Prostate gland (tissue), 2 donors: Measurements from ENCODE around the gene SHISA5.

Experiments
- CTCF ChIP-seq, 4 experiments: fragments of 200-600 bp in 2 of 4; fragments of 450-650 bp in 2 of 4; sonication (generic) in 2 of 4; IDR thresholded peaks; 1 replicate in 3 of 4; 2 replicates in 1 of 4; pipeline ENCODE4 v1.5.1; 2016 to 2019; ENCODE audit warnings: antibody characterized with exemption in 4 of 4, mild to moderate bottlenecking in 2 of 4, moderate library complexity in 2 of 4
- POLR2A ChIP-seq: fragments of 450-650 bp; IDR thresholded peaks from one replicate; pipeline ENCODE4 v1.6.1; 2016; ENCODE audit warnings: antibody characterized with exemption, mild to moderate bottlenecking
- POLR2AphosphoS5 ChIP-seq: sonication (generic); formaldehyde crosslinking; IDR thresholded peaks from one replicate; pipeline ENCODE4 v1.6.1; 2017; ENCODE audit warnings: antibody characterized with exemption

- TF ChIP-seq POLR2A (no peak), CTCF (IDR thresholded peaks at IDR 0.05) (no peak), POLR2AphosphoS5 (no peak)
Measured at GRCh38 chr3:48514431-48515227, 10.7 kb upstream of the SHISA5 start.
